Left lung (tissue), 10 donors: ENCODE data around the gene CLEC1A. TPM values are rescaled to one million over a fixed set of nuclear protein-coding genes. Genes with fewer than 3 reads are reported as not detected.
"Not testable (repeated sequence)": the region's sequence is repeated elsewhere in the genome, so short reads cannot be mapped to it uniquely, and the experiment has no call there.

Experiments
- ATAC-seq: fragments of 200-7000 bp; cut with Tn5 transposase; one replicate; pipeline ENCODE4 v1.9.1; 2020; ENCODE audit warnings: moderate library complexity
- DNase-seq, 4 donors: peaks; one replicate each; pipeline ENCODE4 v3.0.0-alpha.2; 2013 to 2020
- H3K27ac ChIP-seq, 2 donors: fragments of 200-600 bp; sonication (generic) in 1 of 2; one replicate each; pipeline versions ENCODE4 v1.5.0 to v1.8.0; 2020 to 2021
- H3K27me3 ChIP-seq, 2 donors: fragments of 200-600 bp; sonication (generic) in 1 of 2; one replicate each; pipeline versions ENCODE4 v1.5.0 to v1.8.0; 2020 to 2021
- H3K36me3 ChIP-seq, 2 donors: fragments of 200-600 bp; sonication (generic) in 1 of 2; one replicate each; pipeline versions ENCODE4 v1.5.0 to v1.8.0; 2020 to 2021
- H3K4me1 ChIP-seq, 2 donors: fragments of 200-600 bp; one replicate each; pipeline ENCODE4 v1.8.0; 2021
- H3K4me3 ChIP-seq, 2 donors: fragments of 200-600 bp; sonication (generic) in 1 of 2; one replicate each; pipeline versions ENCODE4 v1.5.0 to v1.8.0; 2020 to 2021; ENCODE audit warnings: mild to moderate bottlenecking in 1 of 2
- H3K9me3 ChIP-seq, 2 donors: fragments of 200-600 bp; sonication (generic) in 1 of 2; one replicate each; pipeline versions ENCODE4 v1.5.0 to v1.8.0; 2020 to 2021
- intact Hi-C, 2 donors: fragments of 100-400 bp; cut with DNase I; formaldehyde crosslinking; loops; one replicate each; pipeline versions ENCODE4 v1.11.2 to v1.14.2; 2022
- polyA plus RNA-seq, 6 donors: library from polyadenylated mRNA; unstranded; fragments of 120-200 nt; gene quantifications; one replicate each; pipeline ENCODE4 v1.2.1, GENCODE V29; 2013; ENCODE audit not compliant: insufficient read length in 6 of 6
- total RNA-seq, 2 donors: library from RNA; stranded (reverse); fragmentation: NEBNext Ultra II Directional; extraction: Animal tissue kit (Norgen Biotek cat#: 25700); gene quantifications; one replicate each; pipeline ENCODE4 v1.2.1, GENCODE V29; 2021
- TF ChIP-seq, protein P1 (sequence below), 2 donors: fragments of 200-600 bp; sonication (generic) in 1 of 2; IDR thresholded peaks; one replicate each; pipeline versions ENCODE4 v1.5.0 to v1.8.0; 2021; ENCODE audit warnings: antibody characterized with exemption in 2 of 2
- donor health status: DM: no; HTN: yes; CAD: no.
- donor health status: DM: no; HTN: no; CAD: no.

CLEC1A gene
- total and polyA plus RNA-seq, 8 donors, result 8.9 to 23.0 (median 20.0) TPM

DNA sequence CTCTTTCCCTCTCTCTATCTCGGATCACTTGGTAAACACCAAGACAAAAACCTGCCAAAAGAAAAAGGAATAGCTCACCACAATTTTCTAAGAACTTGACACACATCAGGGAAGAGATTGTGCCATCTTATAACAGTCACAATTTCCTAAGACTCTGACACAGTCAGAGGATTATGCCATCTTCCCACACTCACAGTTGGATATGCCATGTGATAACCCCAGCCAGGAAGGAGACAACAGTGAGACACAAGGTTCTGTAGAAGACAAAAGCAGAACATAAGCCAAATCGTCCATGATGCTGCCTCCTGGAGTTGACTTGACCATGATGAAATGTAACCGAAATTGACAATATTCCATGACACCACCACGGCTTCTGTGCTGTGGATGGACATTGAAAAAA is 71.1 kb downstream of the CLEC1A start:
- Histone ChIP-seq H3K9me3 (no peaks in the 10 kb centered on the region), H3K4me3 (no peak overlapping the region), H3K27me3 (no peaks in the 10 kb centered on the region), H3K4me1 (peaks cover 0 to 6% of the 10 kb centered on the region in 2 donors), H3K36me3 (no peaks in the 10 kb centered on the region), H3K27ac (peak overlapping the region in 1 of 2 donors; percentile 86)
- intact Hi-C loops, result no loop called here
- no peak for DNase-seq
- TF ChIP-seq, protein P1, sequence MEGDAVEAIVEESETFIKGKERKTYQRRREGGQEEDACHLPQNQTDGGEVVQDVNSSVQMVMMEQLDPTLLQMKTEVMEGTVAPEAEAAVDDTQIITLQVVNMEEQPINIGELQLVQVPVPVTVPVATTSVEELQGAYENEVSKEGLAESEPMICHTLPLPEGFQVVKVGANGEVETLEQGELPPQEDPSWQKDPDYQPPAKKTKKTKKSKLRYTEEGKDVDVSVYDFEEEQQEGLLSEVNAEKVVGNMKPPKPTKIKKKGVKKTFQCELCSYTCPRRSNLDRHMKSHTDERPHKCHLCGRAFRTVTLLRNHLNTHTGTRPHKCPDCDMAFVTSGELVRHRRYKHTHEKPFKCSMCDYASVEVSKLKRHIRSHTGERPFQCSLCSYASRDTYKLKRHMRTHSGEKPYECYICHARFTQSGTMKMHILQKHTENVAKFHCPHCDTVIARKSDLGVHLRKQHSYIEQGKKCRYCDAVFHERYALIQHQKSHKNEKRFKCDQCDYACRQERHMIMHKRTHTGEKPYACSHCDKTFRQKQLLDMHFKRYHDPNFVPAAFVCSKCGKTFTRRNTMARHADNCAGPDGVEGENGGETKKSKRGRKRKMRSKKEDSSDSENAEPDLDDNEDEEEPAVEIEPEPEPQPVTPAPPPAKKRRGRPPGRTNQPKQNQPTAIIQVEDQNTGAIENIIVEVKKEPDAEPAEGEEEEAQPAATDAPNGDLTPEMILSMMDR (IDR thresholded peaks at IDR 0.05), result no peak
- ATAC-seq, result peak; percentile 74

DNA sequence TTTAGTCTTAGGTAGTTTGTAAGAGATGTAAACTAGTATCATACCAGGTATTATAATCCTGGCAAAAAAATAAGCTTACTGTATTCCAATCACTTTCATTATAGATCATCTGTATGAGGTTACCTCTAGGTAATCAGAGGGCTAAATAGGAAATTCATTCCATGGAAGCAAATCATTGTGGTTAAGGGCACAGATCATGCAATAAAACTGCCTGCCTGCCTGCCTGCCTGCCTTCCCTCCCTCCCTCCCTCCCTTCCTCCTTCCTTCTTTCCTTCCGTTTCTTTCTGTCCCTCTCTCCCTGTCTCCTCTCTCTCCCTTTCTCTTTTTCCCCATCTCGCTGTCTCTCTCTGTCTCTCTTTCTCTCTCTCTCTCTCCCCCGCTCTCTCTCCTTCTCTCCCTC is 71.5 kb downstream of the CLEC1A start:
- Histone ChIP-seq H3K27me3 (no peaks in the 10 kb centered on the region), H3K4me3 (no peak overlapping the region), H3K27ac (peak overlapping the region in 1 of 2 donors; percentile 86), H3K9me3 (no peaks in the 10 kb centered on the region), H3K36me3 (no peaks in the 10 kb centered on the region), H3K4me1 (peaks cover 0 to 6% of the 10 kb centered on the region in 2 donors)
- TF ChIP-seq, protein P1 (IDR thresholded peaks at IDR 0.05), result no peak
- DNase-seq, result no peak
- ATAC-seq, result no peak
- intact Hi-C loops, result no loop called here

DNA sequence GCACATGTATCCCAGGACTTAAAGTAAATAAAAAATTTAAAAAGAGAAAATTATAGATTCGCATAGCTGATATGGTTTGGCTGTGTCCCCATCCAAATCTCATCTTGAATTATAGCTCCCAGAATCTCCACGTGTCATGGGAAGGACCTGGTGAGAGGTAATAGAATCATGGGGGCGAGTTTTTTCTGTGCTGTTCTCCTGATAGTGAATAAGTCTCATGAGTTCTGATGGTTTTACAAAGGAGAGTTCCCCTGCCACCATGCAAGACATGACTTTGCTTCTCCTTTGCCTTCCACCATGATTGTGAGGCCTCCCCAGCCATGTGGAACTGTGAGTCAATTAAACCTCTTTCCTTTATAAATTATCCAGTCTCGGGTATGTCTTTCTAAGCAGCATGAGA is 72.1 kb downstream of the CLEC1A start:
- H3K4me3 ChIP-seq, DNase-seq, H3K4me1 ChIP-seq, ATAC-seq, H3K9me3 ChIP-seq, H3K27me3 ChIP-seq, intact Hi-C loops, H3K36me3 ChIP-seq: not testable (repeated sequence)
- H3K27ac ChIP-seq, result peak overlapping the region in 1 of 2 donors; percentile 86

DNA sequence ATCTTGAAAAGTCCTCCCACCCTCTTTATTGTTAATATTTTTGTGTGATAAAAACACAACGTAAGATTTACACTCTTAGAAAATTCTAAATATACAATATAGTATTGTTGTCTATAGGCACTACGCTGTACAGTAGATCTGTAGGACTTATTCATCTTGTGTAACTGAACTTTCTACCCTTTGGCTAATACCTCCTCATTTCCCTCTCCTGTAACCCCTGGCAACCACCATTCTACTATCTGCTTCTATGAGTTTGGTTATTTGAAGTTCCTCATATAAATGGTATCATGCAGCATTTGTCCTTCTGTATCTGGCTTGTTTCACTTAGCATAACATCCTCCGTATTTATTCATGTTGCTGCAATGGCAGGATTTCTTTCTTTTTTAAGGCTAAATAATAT is 73.5 kb downstream of the CLEC1A start:
- peaks cover 0 to 6% of the 10 kb centered on the region in 2 donors for H3K4me1 ChIP-seq
- intact Hi-C loops, result no loop called here
- no peak overlapping the region for H3K27ac ChIP-seq
- DNase-seq, result no peak
- TF ChIP-seq, protein P1 (IDR thresholded peaks at IDR 0.05), result no peak
- H3K36me3 ChIP-seq, result no peaks in the 10 kb centered on the region
- no peaks in the 10 kb centered on the region for H3K9me3 ChIP-seq
- no peak overlapping the region for H3K4me3 ChIP-seq
- ATAC-seq, result no peak
- H3K27me3 ChIP-seq, result no peaks in the 10 kb centered on the region

DNA sequence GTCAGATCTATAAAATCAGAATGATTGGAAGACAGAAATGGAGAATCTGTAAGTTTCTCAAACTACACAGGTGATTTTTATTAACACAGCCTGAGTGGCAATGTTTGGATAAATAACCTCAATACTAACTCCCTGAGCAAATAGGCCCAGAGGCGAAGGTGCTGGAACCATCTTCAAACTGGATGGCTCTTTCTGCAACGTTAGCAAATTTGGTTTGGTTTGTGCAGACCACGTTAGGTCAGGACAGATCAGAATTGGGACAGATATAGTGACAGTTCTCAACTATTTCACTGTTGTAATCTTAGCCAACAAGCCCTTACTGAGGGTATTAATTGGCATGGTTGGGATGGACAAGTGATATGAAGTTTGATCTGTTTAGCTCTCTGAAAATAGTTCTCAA is 77.4 kb downstream of the CLEC1A start:
- no peak overlapping the region for H3K4me3 ChIP-seq
- no peak for ATAC-seq
- TF ChIP-seq, protein P1 (IDR thresholded peaks at IDR 0.05), result no peak
- no peaks in the 10 kb centered on the region for H3K27me3 ChIP-seq
- no peak overlapping the region for H3K27ac ChIP-seq
- DNase-seq, result no peak
- intact Hi-C loops, result no loop called here
- no peaks in the 10 kb centered on the region for H3K4me1 ChIP-seq
- no peaks in the 10 kb centered on the region for H3K36me3 ChIP-seq
- H3K9me3 ChIP-seq, result no peaks in the 10 kb centered on the region

Other genes starting within 250 kb of the CLEC1A start
- gene CLEC2B, start 229.6 kb downstream of the CLEC1A start, total RNA-seq, result 10 to 100 TPM; 16.3 to 34.7 TPM
- 10 to 100 TPM; 18.9 to 33.8 (median 23.8) TPM for gene CLEC2B, start 229.6 kb downstream of the CLEC1A start, polyA plus RNA-seq
- gene KLRF2, start 217.5 kb downstream of the CLEC1A start, total RNA-seq, result not detected
- not detected for gene KLRF2, start 217.5 kb downstream of the CLEC1A start, polyA plus RNA-seq
- gene CLEC2A, start 166.6 kb downstream of the CLEC1A start, total RNA-seq, result not detected
- not detected for gene CLEC2A, start 166.6 kb downstream of the CLEC1A start, polyA plus RNA-seq
- gene CLEC12A, start 127.6 kb downstream of the CLEC1A start, total RNA-seq, result 10 to 100 TPM; 10.9 to 12.7 TPM
- gene CLEC12A, start 127.6 kb downstream of the CLEC1A start, polyA plus RNA-seq, result 1 to 10 TPM in 1 of 6 donors, under 1 TPM in 5; 0.61 to 1.9 (median 0.95) TPM
- under 1 TPM; 0.38 to 0.63 TPM for gene CLEC1B, start 99.9 kb downstream of the CLEC1A start, total RNA-seq
- 1 to 10 TPM; 1.1 to 2.6 (median 2.2) TPM for gene CLEC1B, start 99.9 kb downstream of the CLEC1A start, polyA plus RNA-seq
- gene CLEC12B, start 88.4 kb downstream of the CLEC1A start, total RNA-seq, result under 1 TPM in 1 of 2 donors, not detected in 1; 0.47 TPM
- under 1 TPM in 4 of 6 donors, not detected in 2; 0.06 to 0.46 (median 0.26) TPM for gene CLEC12B, start 88.4 kb downstream of the CLEC1A start, polyA plus RNA-seq
- under 1 TPM in 1 of 2 donors, not detected in 1; 0.17 TPM for gene CLEC9A, start 68.3 kb downstream of the CLEC1A start, total RNA-seq
- gene CLEC9A, start 68.3 kb downstream of the CLEC1A start, polyA plus RNA-seq, result 1 to 10 TPM; 1.2 to 2.5 (median 2.3) TPM
- 10 to 100 TPM; 25.4 to 75.7 TPM for gene CLEC7A, start 31.2 kb upstream of the CLEC1A start, total RNA-seq
- 1 to 10 TPM; 3.3 to 4.5 (median 3.7) TPM for gene CLEC7A, start 31.2 kb upstream of the CLEC1A start, polyA plus RNA-seq
- gene OLR1, start 73.1 kb upstream of the CLEC1A start, total RNA-seq, result 10 to 100 TPM; 52.2 to 63.6 TPM
- 1 to 10 TPM in 3 of 6 donors, under 1 TPM in 3; 0.70 to 1.2 (median 0.92) TPM for gene OLR1, start 73.1 kb upstream of the CLEC1A start, polyA plus RNA-seq
- 1 to 10 TPM; 1.9 to 2.0 TPM for gene TMEM52B, start 80.0 kb upstream of the CLEC1A start, total RNA-seq
- 1 to 10 TPM in 1 of 6 donors, under 1 TPM in 5; 0.31 to 1.2 (median 0.50) TPM for gene TMEM52B, start 80.0 kb upstream of the CLEC1A start, polyA plus RNA-seq
- gene GABARAPL1, start 113.9 kb upstream of the CLEC1A start, total RNA-seq, result 10 to 100 TPM; 49.0 to 68.4 TPM
- 10 to 100 TPM; 38.6 to 54.6 (median 47.7) TPM for gene GABARAPL1, start 113.9 kb upstream of the CLEC1A start, polyA plus RNA-seq
- 1 to 10 TPM; 4.6 to 9.0 TPM for gene KLRD1, start 208.9 kb upstream of the CLEC1A start, total RNA-seq
- gene KLRD1, start 208.9 kb upstream of the CLEC1A start, polyA plus RNA-seq, result 1 to 10 TPM in 5 of 6 donors, under 1 TPM in 1; 0.53 to 2.1 (median 1.7) TPM